Activated naive CD8-positive, alpha-beta T cell treated with anti-CD3 and anti-CD28 coated beads, Interleukin-2, amount 10 ng/mL, durations not matched to agents 7 days and 5 days (primary cell): ENCODE measurements around the gene IQGAP3. TPM values are rescaled to one million over a fixed set of nuclear protein-coding genes. Genes with fewer than 3 reads are reported as not detected.
A peak's percentile ranks its signal among the peaks of the same experiment; 100 is the strongest.

Source experiments
- ATAC-seq: fragments of 150-1000 bp; cut with Tn5 transposase; one replicate; pipeline ENCODE4 v1.10.0; 2021; ENCODE audit warnings: low read depth, moderate library complexity
- POLR2A ChIA-PET: fragments of 350-600 bp; sonication (Branson Sonifier 250); formaldehyde crosslinking; loops from one replicate; lab custom pipeline; 2021; ENCODE audit warnings: antibody characterized with exemption; lab: Charles Lee
- DNase-seq: peaks from one replicate; pipeline ENCODE4 v3.0.0; 2021
- H3K27ac Mint-ChIP-seq: one replicate; pipeline ENCODE4 v1.8.0; 2022; ENCODE audit warnings: mild to moderate bottlenecking, mixed read lengths
- H3K27me3 Mint-ChIP-seq: one replicate; pipeline ENCODE4 v1.8.0; 2022; ENCODE audit warnings: mild to moderate bottlenecking, moderate library complexity, mixed read lengths
- H3K36me3 Mint-ChIP-seq: one replicate; pipeline ENCODE4 v1.8.0; 2021; ENCODE audit warnings: mild to moderate bottlenecking, mixed read lengths
- H3K4me1 Mint-ChIP-seq: one replicate; pipeline ENCODE4 v1.8.0; 2021; ENCODE audit warnings: mixed read lengths
- H3K4me3 Mint-ChIP-seq: one replicate; pipeline ENCODE4 v1.8.0; 2022; ENCODE audit warnings: mild to moderate bottlenecking, moderate library complexity, mixed read lengths
- H3K9me3 Mint-ChIP-seq: one replicate; pipeline ENCODE4 v1.8.0; 2021; ENCODE audit warnings: mixed read lengths
- total RNA-seq, 2 experiments: library from RNA; stranded (reverse); gene quantifications; one replicate each; pipeline ENCODE4 v1.2.3, GENCODE V29; 2021

The IQGAP3 gene
- total RNA-seq, 2 experiments from 2014 or later: 26.1 to 30.3 TPM

DNA sequence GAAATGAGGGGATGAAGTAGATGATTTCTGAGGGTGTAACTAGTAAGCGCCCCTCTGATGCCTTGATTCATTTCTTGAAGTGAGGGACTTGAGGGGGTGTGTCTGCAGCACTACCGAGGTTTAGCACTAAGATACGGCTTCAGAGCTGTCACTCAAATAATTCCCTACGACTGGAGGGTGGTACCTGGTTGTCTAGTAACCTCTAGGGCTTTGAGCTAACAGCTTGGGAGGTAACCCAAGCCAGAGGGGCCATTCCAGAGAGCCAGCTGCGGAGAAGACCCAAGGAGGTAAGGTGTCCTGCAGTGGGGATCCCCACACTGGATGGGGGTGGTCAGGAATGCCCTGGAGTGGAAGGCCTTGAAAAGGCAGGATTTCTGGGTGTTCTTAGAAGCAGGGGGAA lies 7.1 kb upstream of the IQGAP3 start, which contains the start of gene TTC24:
TSS of gene TTC24 (plus strand) at position 252 of the 400 bp plus-strand sequence. CDS start 1,642 bp downstream, outside the sequence.
- H3K9me3 Mint-ChIP-seq: no peaks in the 10 kb centered on the region
- peaks cover 1% of the 10 kb centered on the region for H3K36me3 Mint-ChIP-seq
- no peak within 1 kb of the TSS for H3K27ac Mint-ChIP-seq
- peaks cover under 1% of the 10 kb centered on the region for H3K27me3 Mint-ChIP-seq
- ATAC-seq (no peak), DNase-seq (no peak)
- H3K4me1 Mint-ChIP-seq: peaks cover 23% of the 10 kb centered on the region
- POLR2A ChIA-PET: interaction anchor here (1.0 kb wide), 1 partner anchor 12 kb away, joined by 3 read pairs; the partner anchor contains the start of gene NAXE
- H3K4me3 Mint-ChIP-seq: no peak within 1 kb of the TSS

DNA sequence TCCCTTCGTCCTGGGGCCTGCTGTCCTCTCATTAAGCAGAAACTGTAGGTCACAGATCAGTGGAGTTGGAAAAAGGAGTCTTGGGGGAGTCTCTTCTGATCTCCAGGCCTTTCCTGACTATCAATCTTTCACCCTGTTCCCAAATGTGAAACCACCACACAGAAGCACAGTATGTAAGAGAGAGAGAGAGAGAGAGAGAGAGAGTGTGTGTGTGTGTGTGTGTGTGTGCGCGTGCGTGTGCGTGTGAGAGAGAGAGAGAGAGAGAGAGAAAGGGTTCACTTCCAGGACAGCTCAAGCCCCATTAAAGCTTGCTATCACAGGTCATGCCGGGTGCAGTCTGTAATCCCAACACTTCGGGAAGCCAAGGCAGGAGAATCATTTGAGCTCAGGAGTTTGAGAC lies 5.7 kb upstream of the IQGAP3 start:
- peaks cover 1% of the 10 kb centered on the region for H3K36me3 Mint-ChIP-seq
- no peaks in the 10 kb centered on the region for H3K9me3 Mint-ChIP-seq
- H3K27ac Mint-ChIP-seq: peak overlapping the region; percentile 37
- peaks cover 14% of the 10 kb centered on the region for H3K4me1 Mint-ChIP-seq
- no peak for DNase-seq
- no peak overlapping the region for H3K4me3 Mint-ChIP-seq
- peaks cover 9% of the 10 kb centered on the region for H3K27me3 Mint-ChIP-seq
- POLR2A ChIA-PET: no interaction called here
- ATAC-seq: no peak

DNA sequence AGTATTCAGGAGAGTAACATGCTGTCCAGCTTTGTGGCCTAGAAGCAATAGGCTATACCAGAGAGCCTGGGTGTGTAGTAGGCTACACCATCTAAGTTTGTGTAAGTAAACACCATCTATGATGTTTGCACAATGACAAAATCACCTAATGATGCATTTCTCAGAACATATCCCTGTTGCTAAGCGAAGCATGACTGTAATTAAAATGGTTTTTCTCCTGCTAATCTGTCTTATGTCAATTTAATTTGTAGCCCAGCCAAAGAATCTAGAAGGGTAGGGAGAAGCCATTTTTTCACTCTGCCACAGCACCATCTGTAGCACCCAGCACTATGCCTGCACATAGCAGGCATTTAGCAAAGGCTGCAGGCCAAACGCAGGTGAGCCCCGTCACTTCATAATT lies 5.2 kb upstream of the IQGAP3 start:
- Mint-ChIP-seq H3K36me3 (peaks cover 1% of the 10 kb centered on the region), H3K4me3 (no peak overlapping the region), H3K4me1 (peaks cover 14% of the 10 kb centered on the region), H3K27ac (no peak overlapping the region), H3K9me3 (no peaks in the 10 kb centered on the region), H3K27me3 (peaks cover 13% of the 10 kb centered on the region)
- no peak for DNase-seq
- no peak for ATAC-seq
- POLR2A ChIA-PET: no interaction called here

DNA sequence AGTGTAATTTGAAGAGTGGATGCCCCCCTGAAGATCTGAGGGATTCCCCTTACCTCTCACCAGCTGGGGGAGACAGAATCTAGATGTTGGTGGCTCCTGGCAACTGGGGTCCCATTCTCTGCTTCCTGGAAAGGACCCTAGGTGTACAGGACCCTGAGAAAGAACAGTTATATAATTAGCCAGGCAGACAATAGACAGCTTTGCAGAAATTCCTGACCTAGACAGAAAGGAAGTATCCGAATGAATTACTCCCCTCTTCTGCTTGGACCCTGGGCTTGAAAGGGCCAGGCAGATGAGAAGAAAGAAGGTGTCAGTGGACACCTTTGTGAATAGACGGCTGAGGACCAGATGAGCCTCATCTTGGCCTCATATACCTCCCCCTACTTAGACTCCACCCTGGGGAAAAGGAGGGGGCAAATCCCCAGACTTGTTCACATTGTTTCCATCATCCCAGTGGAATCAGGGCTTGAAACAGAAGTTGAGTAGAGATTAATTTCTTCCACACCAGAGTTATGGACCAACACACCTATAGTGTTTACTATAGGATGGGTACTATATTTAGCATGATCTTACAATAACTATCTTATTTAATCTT lies 1.8 kb upstream of the IQGAP3 start:
- Mint-ChIP-seq H3K36me3 (peaks cover 7% of the 10 kb centered on the region), H3K27ac (no peak overlapping the region), H3K4me3 (no peak overlapping the region), H3K9me3 (no peaks in the 10 kb centered on the region), H3K4me1 (peaks cover 14% of the 10 kb centered on the region), H3K27me3 (peaks cover 15% of the 10 kb centered on the region)
- no peak for DNase-seq
- no peak for ATAC-seq
- POLR2A ChIA-PET: no interaction called here

DNA sequence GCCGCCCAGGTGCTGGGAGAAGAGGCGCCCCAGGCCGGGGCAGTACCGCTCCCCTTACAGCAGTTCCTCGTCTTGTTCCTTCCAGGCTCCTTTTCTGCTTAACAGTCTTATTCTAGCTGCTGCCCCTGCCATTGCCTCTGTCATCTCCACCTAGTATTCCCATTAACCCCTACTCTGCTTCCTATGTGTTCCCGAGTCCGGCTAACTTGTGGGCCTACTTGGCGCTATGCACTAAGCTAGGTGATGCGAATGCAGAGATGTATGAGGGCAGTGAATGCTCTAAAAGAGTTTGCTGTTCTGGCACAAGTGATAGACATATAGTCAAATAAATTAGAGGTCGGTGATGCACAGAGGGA lies 276 bp upstream of the IQGAP3 start:
- POLR2A ChIA-PET: interaction anchor here (0.6 to 2.6 kb wide), 4 partner anchors 9 to 72 kb away, joined by 3 to 18 read pairs (median 8); partner anchors contain the start of gene MEF2D
- no peak for DNase-seq

DNA sequence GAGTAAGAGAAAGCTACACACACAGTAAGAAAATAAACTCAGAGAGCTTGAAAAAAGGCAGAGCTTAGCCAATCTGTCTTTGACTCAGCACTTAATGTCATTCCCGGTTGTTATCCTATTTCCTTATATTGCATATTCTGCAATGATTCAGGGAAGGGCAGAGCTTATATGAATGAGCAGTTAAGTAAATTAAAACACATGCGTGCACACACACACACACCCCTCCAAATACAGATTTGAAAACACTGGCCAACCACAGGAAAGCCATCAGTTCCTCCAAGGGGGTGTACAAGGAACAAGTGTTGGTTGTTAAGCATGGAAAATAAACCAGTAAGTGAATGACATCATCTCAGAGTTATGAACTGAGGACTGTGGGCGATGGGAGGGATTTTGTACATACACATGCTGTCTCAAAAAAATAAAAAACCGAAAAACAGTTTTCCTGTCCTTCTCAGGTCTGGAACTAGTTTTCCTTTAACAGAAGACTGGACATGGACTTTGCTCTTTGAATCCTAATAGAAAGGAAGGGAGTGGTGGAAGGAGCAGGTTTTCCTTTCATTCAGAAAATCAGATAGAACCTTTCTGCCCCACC lies 1.0 kb downstream of the IQGAP3 start:
- Mint-ChIP-seq H3K9me3 (no peaks in the 10 kb centered on the region), H3K27ac (no peak overlapping the region), H3K27me3 (peaks cover 15% of the 10 kb centered on the region), H3K4me1 (peaks cover 14% of the 10 kb centered on the region), H3K4me3 (peak overlapping the region; percentile 97), H3K36me3 (peaks cover 12% of the 10 kb centered on the region)
- no peak for ATAC-seq
- POLR2A ChIA-PET: interaction anchor here (0.7 to 2.6 kb wide), 5 partner anchors 10 to 86 kb away, joined by 3 to 18 read pairs (median 3); partner anchors contain the start of gene MEF2D
- DNase-seq: no peak

More for the DNA sequence above, 276 bp upstream of the IQGAP3 start:
- Mint-ChIP-seq H3K9me3 (no peaks in the 10 kb centered on the region), H3K4me3 (peak overlapping the region; percentile 97), H3K36me3 (peaks cover 12% of the 10 kb centered on the region), H3K27ac (peak overlapping the region; percentile 89), H3K4me1 (peaks cover 14% of the 10 kb centered on the region), H3K27me3 (peaks cover 15% of the 10 kb centered on the region)
- ATAC-seq: no peak

DNA sequence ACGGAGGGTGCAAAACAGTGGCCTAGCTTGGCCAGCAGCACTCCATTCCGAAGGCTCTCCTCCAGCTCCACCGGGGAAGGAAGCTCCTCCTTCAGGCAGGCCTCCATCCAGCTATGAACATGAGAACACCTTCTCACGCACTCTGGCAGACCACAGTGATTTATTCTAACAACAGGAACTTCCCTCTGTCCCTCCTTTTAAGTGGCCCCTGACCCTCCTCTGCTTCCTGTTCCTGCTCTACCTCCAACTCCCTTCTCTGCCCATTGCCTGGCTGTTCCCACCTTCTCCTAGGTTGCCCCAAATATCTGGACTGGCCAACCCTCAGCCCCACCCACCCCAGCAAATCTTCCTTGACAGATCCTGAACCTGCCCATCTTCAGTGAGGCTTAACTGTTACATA lies 5.9 kb downstream of the IQGAP3 start:
- ATAC-seq (no peak), DNase-seq (no peak)
- Mint-ChIP-seq H3K27ac (no peak overlapping the region), H3K4me1 (peaks cover 7% of the 10 kb centered on the region), H3K27me3 (no peaks in the 10 kb centered on the region), H3K36me3 (peaks cover 46% of the 10 kb centered on the region), H3K9me3 (no peaks in the 10 kb centered on the region), H3K4me3 (no peak overlapping the region)
- POLR2A ChIA-PET: interaction anchor here (1.8 kb wide), 1 partner anchor 42 kb away, joined by 3 read pairs; no protein-coding TSS in a partner anchor

DNA sequence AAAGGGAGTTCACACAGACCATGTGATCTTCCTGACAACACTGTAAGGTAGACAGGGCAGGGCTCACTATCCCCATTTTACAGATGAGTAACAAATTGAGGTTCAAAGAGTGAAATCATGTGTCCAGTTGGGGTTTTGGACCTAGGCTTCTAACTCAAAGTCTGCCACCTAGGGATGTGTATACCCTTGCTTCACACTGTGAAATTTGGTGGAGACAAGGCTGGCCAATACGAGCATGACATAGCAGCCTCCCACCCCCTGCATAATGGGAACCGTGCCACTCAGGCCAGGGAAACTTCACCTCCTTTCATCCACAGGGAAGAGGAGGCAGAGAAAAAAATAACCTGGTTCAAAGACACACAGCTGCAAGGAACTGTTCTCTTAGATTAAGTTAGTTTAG lies 6.8 kb downstream of the IQGAP3 start:
- H3K4me1 Mint-ChIP-seq: no peaks in the 10 kb centered on the region
- no peak for DNase-seq
- POLR2A ChIA-PET: interaction anchor here (0.5 to 1.8 kb wide), 2 partner anchors 41 to 108 kb away, joined by 3 read pairs; no protein-coding TSS in a partner anchor
- no peak for ATAC-seq
- H3K36me3 Mint-ChIP-seq: peaks cover 53% of the 10 kb centered on the region
- no peak overlapping the region for H3K4me3 Mint-ChIP-seq
- no peaks in the 10 kb centered on the region for H3K27me3 Mint-ChIP-seq
- H3K9me3 Mint-ChIP-seq: no peaks in the 10 kb centered on the region
- peak overlapping the region; percentile 21 for H3K27ac Mint-ChIP-seq

DNA sequence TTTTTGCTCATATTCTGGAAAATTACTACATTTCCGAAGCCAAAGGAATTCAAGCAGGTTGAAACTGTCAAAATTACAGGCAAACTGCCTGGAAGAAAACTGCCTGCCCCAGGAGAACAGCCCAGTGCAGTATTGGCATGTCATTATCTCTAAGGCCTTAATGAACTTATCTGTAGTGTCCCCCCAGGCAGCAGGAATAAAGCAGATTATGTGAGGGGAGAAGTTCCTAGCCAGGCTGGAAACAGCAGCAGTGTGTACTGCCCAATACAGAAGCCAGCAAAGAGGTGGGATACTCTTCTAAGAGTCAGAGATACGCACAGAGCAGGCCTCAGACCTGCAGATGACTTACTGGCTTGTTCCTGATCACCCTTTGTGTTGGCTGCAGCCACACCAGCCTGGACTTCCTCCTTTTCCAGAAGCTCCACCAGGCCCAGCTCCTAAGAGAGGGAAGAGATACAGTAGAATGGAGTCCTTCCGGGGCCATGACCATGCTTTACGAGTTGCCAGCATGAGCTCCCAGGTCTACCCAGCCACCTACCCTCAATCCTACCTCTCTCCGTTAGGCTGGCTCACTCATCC lies 11.7 kb downstream of the IQGAP3 start:
- Mint-ChIP-seq H3K27ac (no peak overlapping the region), H3K9me3 (no peaks in the 10 kb centered on the region), H3K4me1 (no peaks in the 10 kb centered on the region), H3K4me3 (no peak overlapping the region), H3K27me3 (no peaks in the 10 kb centered on the region), H3K36me3 (peaks cover 47% of the 10 kb centered on the region)
- POLR2A ChIA-PET: interaction anchor here (0.7 kb wide), 1 partner anchor 31 kb away, joined by 4 read pairs; no protein-coding TSS in a partner anchor
- ATAC-seq: no peak
- DNase-seq: no peak

DNA sequence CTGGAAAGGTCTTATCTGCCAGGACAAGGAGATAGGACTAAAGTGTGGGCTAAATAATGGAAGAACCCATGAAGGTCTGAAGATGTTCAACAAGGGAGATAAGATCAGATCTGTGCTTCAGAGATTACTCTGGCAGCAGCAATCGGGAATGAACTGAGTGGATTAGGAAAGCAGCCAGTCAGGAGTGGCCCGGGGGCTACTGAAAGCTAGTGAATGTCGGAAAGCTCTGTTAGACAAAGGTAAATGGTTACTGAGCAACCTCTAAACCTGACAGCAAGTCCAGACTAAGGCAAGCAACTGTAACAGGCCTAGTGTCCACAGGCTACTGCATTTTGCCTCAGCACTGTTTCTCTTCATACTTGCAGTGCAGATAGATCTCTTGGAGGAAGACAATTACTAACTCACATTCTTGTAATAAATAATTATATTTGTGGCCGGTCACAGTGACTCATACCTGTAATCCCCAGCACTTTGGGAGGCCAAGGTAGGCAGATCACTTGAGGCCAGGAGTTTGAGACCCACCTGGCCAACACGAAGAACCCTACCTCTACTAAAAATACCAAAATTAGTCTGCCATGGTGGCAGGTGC lies 12.5 kb downstream of the IQGAP3 start:
- no peak overlapping the region for H3K27ac Mint-ChIP-seq
- peaks cover 45% of the 10 kb centered on the region for H3K36me3 Mint-ChIP-seq
- H3K9me3 Mint-ChIP-seq: no peaks in the 10 kb centered on the region
- POLR2A ChIA-PET: no interaction called here
- no peaks in the 10 kb centered on the region for H3K4me1 Mint-ChIP-seq
- H3K27me3 Mint-ChIP-seq: no peaks in the 10 kb centered on the region
- ATAC-seq: no peak
- H3K4me3 Mint-ChIP-seq: no peak overlapping the region
- no peak for DNase-seq

DNA sequence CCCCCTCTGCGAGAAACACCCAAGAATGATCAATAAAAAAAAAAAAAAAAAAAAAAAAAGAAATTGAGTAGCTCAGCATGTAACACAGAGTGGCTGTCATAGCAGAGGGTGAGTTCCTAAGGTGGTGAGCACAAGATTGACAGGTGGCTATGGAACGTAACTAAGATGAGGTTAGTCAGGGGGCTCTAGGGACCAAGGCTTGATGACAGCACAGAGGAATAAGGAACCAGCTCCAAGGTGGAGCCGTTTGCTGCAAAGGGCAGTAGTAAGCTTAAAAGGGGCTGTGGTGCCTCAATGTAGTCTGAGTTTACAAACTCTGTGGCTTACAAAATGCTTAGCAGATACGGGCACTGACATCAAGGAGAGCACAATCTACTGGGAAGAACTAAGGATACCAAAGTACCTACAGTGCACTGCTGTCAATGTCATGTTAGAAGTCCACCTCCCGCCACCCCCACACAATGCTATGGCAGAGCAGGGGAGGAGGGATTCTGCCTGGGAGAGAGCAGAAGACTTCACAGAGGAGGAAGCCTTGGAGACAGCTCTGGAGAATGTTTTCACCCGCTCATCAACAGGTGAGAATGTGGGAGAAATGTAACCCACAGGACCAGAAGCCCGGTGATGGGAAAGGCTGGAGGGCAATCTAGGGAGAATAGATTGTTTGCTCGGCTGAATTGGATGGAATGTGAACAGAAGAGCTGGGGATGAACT lies 13.1 kb downstream of the IQGAP3 start:
- POLR2A ChIA-PET: no interaction called here
- Mint-ChIP-seq H3K27me3 (no peaks in the 10 kb centered on the region), H3K4me3 (no peak overlapping the region), H3K9me3 (no peaks in the 10 kb centered on the region), H3K4me1 (no peaks in the 10 kb centered on the region), H3K36me3 (peaks cover 43% of the 10 kb centered on the region), H3K27ac (no peak overlapping the region)
- no peak for DNase-seq
- no peak for ATAC-seq

DNA sequence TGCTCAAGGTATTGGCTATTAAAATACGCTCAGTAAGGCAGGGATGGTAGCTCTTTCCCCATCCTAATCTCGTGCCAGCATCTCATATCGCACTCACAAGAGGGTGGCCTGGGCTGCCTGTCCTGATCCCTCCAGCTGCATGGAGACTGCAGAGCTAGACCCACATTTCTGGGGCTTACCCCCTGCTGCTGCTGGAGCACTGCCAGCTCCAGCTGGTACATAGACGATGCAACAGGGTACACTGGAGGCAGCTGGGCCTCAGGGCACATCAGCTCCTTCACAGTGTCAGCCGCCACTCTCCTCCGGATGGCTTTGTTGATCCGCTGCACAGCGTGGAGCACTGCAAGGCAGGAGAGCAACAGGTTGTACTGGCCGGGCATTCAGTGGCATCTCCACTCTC lies 16.0 kb downstream of the IQGAP3 start:
- H3K9me3 Mint-ChIP-seq: no peaks in the 10 kb centered on the region
- POLR2A ChIA-PET: interaction anchor here (1.4 kb wide), 1 partner anchor 26 kb away, joined by 3 read pairs; no protein-coding TSS in a partner anchor
- ATAC-seq: no peak
- DNase-seq: no peak
- H3K27me3 Mint-ChIP-seq: no peaks in the 10 kb centered on the region
- no peak overlapping the region for H3K27ac Mint-ChIP-seq
- H3K4me3 Mint-ChIP-seq: no peak overlapping the region
- peaks cover 2% of the 10 kb centered on the region for H3K4me1 Mint-ChIP-seq
- peaks cover 35% of the 10 kb centered on the region for H3K36me3 Mint-ChIP-seq

DNA sequence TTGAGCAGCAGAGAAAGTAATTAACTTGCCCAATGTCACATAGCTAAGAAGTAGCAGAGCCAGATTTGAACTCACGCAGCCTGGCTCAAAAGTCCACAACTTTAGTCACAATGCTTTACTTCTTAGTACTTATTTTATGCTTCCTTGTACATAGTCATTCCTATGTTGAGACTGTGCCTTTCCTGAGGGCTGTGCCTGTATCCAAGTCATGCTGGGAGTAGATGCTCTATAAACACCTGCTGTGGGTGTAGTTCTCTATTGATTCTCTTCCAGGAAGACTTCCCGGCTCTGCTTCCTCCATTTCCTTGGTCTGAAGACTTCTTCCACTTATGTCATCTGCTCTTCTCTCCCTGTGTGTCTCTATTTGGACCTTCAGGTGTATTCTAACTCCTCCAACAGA lies 16.6 kb downstream of the IQGAP3 start:
- POLR2A ChIA-PET: interaction anchor here (1.4 kb wide), 1 partner anchor 27 kb away, joined by 3 read pairs; no protein-coding TSS in a partner anchor
- Mint-ChIP-seq H3K27me3 (no peaks in the 10 kb centered on the region), H3K27ac (no peak overlapping the region), H3K9me3 (no peaks in the 10 kb centered on the region), H3K4me3 (no peak overlapping the region), H3K36me3 (peaks cover 30% of the 10 kb centered on the region), H3K4me1 (peaks cover 2% of the 10 kb centered on the region)
- no peak for ATAC-seq
- DNase-seq: no peak
